NT2/D1 (cell line): Measurements from ENCODE around the gene HIC1.

Source experiments
- DNase-seq: peaks from one replicate; pipeline ENCODE4 v3.0.0-alpha.2; 2011; ENCODE audit warnings: low read depth, low spot score
- H3K27me3 ChIP-seq: 2 replicates; pipeline ENCODE4 v1.6.0; 2011; ENCODE audit warnings: mild to moderate bottlenecking; ENCODE audit not compliant: insufficient read length, insufficient read depth
- H3K36me3 ChIP-seq: 2 replicates; pipeline ENCODE4 v1.6.1; 2011; ENCODE audit warnings: mild to moderate bottlenecking, low read length, mixed read lengths; ENCODE audit not compliant: insufficient read depth, insufficient read length
- H3K4me1 ChIP-seq: 2 replicates; pipeline ENCODE4 v1.5.1; 2011; ENCODE audit not compliant: insufficient read depth, insufficient read length
- H3K4me3 ChIP-seq: 2 replicates; pipeline ENCODE4 v1.5.1; 2011; ENCODE audit warnings: low read depth; ENCODE audit not compliant: insufficient read length
- H3K9ac ChIP-seq: 2 replicates; pipeline ENCODE4 v1.6.0; 2011; ENCODE audit warnings: low read depth; ENCODE audit not compliant: insufficient read length
- H3K9me3 ChIP-seq: 2 replicates; pipeline ENCODE4 v1.5.1; 2011; ENCODE audit warnings: mild to moderate bottlenecking, low read length; ENCODE audit not compliant: insufficient read depth
- SUZ12 ChIP-seq: IDR thresholded peaks from 2 replicates; pipeline ENCODE4 v1.6.1; 2011; ENCODE audit not compliant: insufficient read length, insufficient read depth; ENCODE audit errors: extremely low read depth
- YY1 ChIP-seq: IDR thresholded peaks from 2 replicates; pipeline ENCODE4 v1.6.1; 2011; ENCODE audit not compliant: insufficient read length, insufficient read depth
- ZNF274 ChIP-seq: IDR thresholded peaks from 2 replicates; pipeline ENCODE4 v1.6.1; 2011; ENCODE audit warnings: mild to moderate bottlenecking, low read depth, low read length

HIC1 gene

GRCh38 chr17:2107506-2107905, 52.6 kb downstream of the HIC1 start:
- DNase-seq, result no peak
- H3K36me3 ChIP-seq, result peaks cover 2% of the 10 kb centered on the region
- H3K4me3 ChIP-seq, result no peak overlapping the region
- TF ChIP-seq YY1, result no peak
- TF ChIP-seq ZNF274, result no peak
- no peak for TF ChIP-seq SUZ12
- H3K4me1 ChIP-seq, result no peaks in the 10 kb centered on the region
- no peaks in the 10 kb centered on the region for H3K9me3 ChIP-seq
- no peaks in the 10 kb centered on the region for H3K27me3 ChIP-seq
- H3K9ac ChIP-seq, result no peak overlapping the region

GRCh38 chr17:2108170-2108569, 53.3 kb downstream of the HIC1 start:
- H3K36me3 ChIP-seq, result peaks cover 2% of the 10 kb centered on the region
- H3K27me3 ChIP-seq, result no peaks in the 10 kb centered on the region
- TF ChIP-seq SUZ12 (no peak), ZNF274 (no peak), YY1 (no peak)
- H3K9ac ChIP-seq, result no peak overlapping the region
- no peaks in the 10 kb centered on the region for H3K4me1 ChIP-seq
- DNase-seq, result no peak
- no peak overlapping the region for H3K4me3 ChIP-seq
- H3K9me3 ChIP-seq, result no peaks in the 10 kb centered on the region

GRCh38 chr17:2110436-2110835, 55.5 kb downstream of the HIC1 start:
- no peaks in the 10 kb centered on the region for H3K27me3 ChIP-seq
- no peaks in the 10 kb centered on the region for H3K4me1 ChIP-seq
- H3K36me3 ChIP-seq, result peaks cover 2% of the 10 kb centered on the region
- H3K9ac ChIP-seq, result no peak overlapping the region
- DNase-seq, result no peak
- H3K4me3 ChIP-seq, result no peak overlapping the region
- H3K9me3 ChIP-seq, result no peaks in the 10 kb centered on the region
- TF ChIP-seq SUZ12 (no peak), YY1 (no peak), ZNF274 (no peak)

GRCh38 chr17:2111691-2112090, 56.8 kb downstream of the HIC1 start:
- H3K4me3 ChIP-seq, result no peak overlapping the region
- TF ChIP-seq ZNF274, result no peak
- no peak for TF ChIP-seq SUZ12
- TF ChIP-seq YY1, result no peak
- no peaks in the 10 kb centered on the region for H3K27me3 ChIP-seq
- no peak for DNase-seq
- H3K9me3 ChIP-seq, result no peaks in the 10 kb centered on the region
- H3K36me3 ChIP-seq, result peaks cover 2% of the 10 kb centered on the region
- no peak overlapping the region for H3K9ac ChIP-seq
- H3K4me1 ChIP-seq, result no peaks in the 10 kb centered on the region
